ENCODE measurements around the gene IMPDH1. TPM values are rescaled to one million over a fixed set of nuclear protein-coding genes. Genes with fewer than 3 reads are reported as not detected.

IMPDH1 gene
- polyA plus RNA-seq, 2 of the 4 experiments (the other 2 are of a cell fraction) = 55.4 to 65.4 TPM

DNA sequence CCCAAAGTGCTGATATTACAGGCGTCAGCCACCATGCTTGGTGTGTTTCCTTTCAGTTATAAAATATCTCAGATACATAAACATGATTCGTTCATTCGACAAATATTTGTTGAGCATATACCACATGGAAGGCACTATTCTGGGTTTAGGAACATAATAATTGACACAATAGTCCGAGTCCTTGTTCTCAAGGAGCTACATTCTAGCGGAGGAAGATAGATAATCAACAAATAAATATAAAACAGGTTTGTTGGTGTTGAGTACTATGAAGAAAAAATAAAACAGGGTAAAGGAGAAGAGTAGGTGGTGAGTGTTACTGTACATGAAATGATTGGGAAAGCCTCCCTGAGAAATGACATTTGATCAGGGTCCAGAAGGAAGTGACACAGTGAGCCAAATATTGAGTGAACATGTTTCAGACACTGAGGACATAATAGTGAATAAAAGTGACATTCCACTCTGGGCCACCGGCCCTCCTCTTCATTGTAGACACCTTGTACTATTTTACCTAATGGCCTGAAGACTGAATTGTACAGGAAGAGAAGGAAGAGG is 39.0 kb upstream of the IMPDH1 start:
- POLR2A ChIA-PET = no interaction called here
- TF ChIP-seq, protein P1, sequence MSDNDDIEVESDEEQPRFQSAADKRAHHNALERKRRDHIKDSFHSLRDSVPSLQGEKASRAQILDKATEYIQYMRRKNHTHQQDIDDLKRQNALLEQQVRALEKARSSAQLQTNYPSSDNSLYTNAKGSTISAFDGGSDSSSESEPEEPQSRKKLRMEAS (IDR thresholded peaks at IDR 0.05) = no peak
- TF ChIP-seq CEBPB (IDR thresholded peaks at IDR 0.05) (no peak), RFX5 (IDR thresholded peaks at IDR 0.05) (no peak), CBX8 (IDR thresholded peaks at IDR 0.05) (no peak), ZFP36 (IDR thresholded peaks at IDR 0.05; ENCODE audit: borderline replicate concordance, partially characterized antibody) (no peak), JUN (IDR thresholded peaks at IDR 0.05) (no peak), CHD2 (IDR thresholded peaks at IDR 0.05; ENCODE audit: low read length, partially characterized antibody) (no peak)
- DNase-seq (ENCODE audit: low read depth in 1 of 2, low spot score in 1 of 2) (no peak), ATAC-seq (no peak), FAIRE-seq (no peak)
- Histone ChIP-seq H3K9me3 (no peaks in the 10 kb centered on the region), H3K4me3 (no peak overlapping the region), H3K4me1 (peaks cover 10% of the 10 kb centered on the region), H3K27ac (0 out of 6 replicates have a peak overlapping the region, but pooled peaks of 1 of the 2 experiments have one; percentile 12), H3K4me2 (no peak overlapping the region)
- CTCF ChIA-PET = interaction anchor here (1.3 to 2.4 kb wide), 8 partner anchors 11 to 435 kb away, joined by 3 to 9 read pairs (median 5); no protein-coding TSS in a partner anchor
- whole genome bisulfite sequencing (ENCODE audit: missing lambda C conversion rate) = 61% methylated on average over 6 of the region's 6 CpGs

DNA sequence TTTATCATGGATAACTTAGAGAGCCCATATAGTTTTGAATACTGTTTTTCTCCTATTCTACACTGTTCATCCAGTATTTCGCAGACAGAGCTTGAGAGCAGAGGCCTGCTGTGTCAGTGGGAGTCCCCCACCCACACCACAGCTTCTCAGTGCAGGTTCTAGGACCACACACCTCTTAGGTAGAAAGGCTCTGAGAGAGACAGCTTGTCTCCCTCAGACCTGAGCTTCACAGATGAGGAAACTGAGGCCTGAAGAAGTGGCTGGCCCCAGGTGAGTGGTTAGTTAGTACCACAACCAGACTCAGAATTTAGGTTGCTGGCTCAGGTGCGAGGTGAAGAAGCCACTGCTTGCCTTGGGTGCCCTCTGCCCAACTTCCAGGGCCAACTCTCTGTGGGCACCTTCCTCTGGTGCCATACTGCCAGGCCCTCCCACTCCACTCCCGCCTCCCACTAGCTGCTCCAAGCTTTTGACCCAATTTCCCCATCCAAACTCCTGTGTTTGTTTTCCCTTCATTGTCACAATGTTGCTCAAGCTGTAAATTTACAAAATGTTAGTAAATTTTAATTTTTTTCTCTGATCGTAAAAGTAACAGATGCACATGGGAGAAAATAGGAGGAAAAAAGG is 38.3 kb upstream of the IMPDH1 start:
- TF ChIP-seq RCOR1 (IDR thresholded peaks at IDR 0.05; ENCODE audit: low read depth, low read length) = no peak
- TF ChIP-seq JUN (IDR thresholded peaks at IDR 0.05) = no peak
- no peak for TF ChIP-seq ZFP36 (IDR thresholded peaks at IDR 0.05; ENCODE audit: borderline replicate concordance, partially characterized antibody)
- no peak for TF ChIP-seq CHD4 (IDR thresholded peaks at IDR 0.05; ENCODE audit: borderline replicate concordance)
- TF ChIP-seq, protein P2, sequence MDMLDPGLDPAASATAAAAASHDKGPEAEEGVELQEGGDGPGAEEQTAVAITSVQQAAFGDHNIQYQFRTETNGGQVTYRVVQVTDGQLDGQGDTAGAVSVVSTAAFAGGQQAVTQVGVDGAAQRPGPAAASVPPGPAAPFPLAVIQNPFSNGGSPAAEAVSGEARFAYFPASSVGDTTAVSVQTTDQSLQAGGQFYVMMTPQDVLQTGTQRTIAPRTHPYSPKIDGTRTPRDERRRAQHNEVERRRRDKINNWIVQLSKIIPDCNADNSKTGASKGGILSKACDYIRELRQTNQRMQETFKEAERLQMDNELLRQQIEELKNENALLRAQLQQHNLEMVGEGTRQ (IDR thresholded peaks at IDR 0.05) = no peak
- no peak for TF ChIP-seq TP53 (CRISPR knock-in tag; IDR thresholded peaks at IDR 0.05)
- TF ChIP-seq, protein P3, sequence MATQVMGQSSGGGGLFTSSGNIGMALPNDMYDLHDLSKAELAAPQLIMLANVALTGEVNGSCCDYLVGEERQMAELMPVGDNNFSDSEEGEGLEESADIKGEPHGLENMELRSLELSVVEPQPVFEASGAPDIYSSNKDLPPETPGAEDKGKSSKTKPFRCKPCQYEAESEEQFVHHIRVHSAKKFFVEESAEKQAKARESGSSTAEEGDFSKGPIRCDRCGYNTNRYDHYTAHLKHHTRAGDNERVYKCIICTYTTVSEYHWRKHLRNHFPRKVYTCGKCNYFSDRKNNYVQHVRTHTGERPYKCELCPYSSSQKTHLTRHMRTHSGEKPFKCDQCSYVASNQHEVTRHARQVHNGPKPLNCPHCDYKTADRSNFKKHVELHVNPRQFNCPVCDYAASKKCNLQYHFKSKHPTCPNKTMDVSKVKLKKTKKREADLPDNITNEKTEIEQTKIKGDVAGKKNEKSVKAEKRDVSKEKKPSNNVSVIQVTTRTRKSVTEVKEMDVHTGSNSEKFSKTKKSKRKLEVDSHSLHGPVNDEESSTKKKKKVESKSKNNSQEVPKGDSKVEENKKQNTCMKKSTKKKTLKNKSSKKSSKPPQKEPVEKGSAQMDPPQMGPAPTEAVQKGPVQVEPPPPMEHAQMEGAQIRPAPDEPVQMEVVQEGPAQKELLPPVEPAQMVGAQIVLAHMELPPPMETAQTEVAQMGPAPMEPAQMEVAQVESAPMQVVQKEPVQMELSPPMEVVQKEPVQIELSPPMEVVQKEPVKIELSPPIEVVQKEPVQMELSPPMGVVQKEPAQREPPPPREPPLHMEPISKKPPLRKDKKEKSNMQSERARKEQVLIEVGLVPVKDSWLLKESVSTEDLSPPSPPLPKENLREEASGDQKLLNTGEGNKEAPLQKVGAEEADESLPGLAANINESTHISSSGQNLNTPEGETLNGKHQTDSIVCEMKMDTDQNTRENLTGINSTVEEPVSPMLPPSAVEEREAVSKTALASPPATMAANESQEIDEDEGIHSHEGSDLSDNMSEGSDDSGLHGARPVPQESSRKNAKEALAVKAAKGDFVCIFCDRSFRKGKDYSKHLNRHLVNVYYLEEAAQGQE (IDR thresholded peaks at IDR 0.05) = no peak
- TF ChIP-seq POLR2AphosphoS2 (conservative IDR thresholded peaks at IDR 0.05; ENCODE audit: low read length) = no peak
- TF ChIP-seq HOXB5 (CRISPR knock-in tag; IDR thresholded peaks at IDR 0.05) = no peak
- ChIA-PET POLR2A (no interaction called here), CTCF (interaction anchor here (0.8 to 2.4 kb wide), 8 partner anchors 12 to 435 kb away, joined by 3 to 9 read pairs (median 4); no protein-coding TSS in a partner anchor)
- Histone ChIP-seq H3K4me3 (no peak overlapping the region), H3K27ac (peak overlapping the region; percentile 7 to 45; a peak in 2 of 6 replicates), H3K9me3 (no peaks in the 10 kb centered on the region), H3K4me1 (peaks cover 10% of the 10 kb centered on the region), H3K4me2 (no peak overlapping the region)
- DNase-seq (ENCODE audit: low read depth in 1 of 2, low spot score in 1 of 2) = no peak
- FAIRE-seq = no peak
- ATAC-seq = no peak
- 68% methylated on average over 4 of the region's 4 CpGs for WGBS (ENCODE audit: missing lambda C conversion rate)

DNA sequence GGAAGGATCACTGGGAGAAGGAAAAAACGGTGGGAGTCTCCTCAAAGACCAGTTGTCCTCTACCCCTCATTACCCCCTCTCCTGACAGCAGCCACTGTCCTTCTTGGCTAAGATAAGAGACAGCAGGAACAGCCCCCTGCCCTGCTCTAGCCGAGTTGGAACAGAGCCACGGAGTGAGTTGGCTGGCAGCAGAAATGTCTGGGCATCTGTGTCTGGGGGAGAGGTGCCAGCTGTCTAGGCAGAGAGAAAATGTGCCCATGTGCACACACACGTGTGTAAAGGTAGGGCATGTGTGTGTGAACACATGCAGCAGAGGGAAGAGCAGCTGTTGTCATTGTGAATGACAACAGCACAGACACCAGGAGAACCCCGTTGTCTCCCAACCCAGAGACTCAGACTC is 36.5 kb upstream of the IMPDH1 start:
- Histone ChIP-seq H3K4me1 (peaks cover 25% of the 10 kb centered on the region), H3K27ac (peak overlapping the region; percentile 23 to 48; a peak in 5 of 6 replicates), H3K4me2 (no peak overlapping the region), H3K9me3 (no peaks in the 10 kb centered on the region), H3K4me3 (no peak overlapping the region)
- FAIRE-seq (no peak), DNase-seq (ENCODE audit: low read depth in 1 of 2, low spot score in 1 of 2) (no peak), ATAC-seq (peak; percentile 24 to 30; a peak in 3 of 6 replicates)
- POLR2A ChIA-PET = no interaction called here
- no peak for TF ChIP-seq GATA3 (IDR thresholded peaks at IDR 0.05; ENCODE audit: borderline replicate concordance)
- TF ChIP-seq TFCP2L1 (CRISPR knock-in tag; IDR thresholded peaks at IDR 0.05) = no peak
- no peak for TF ChIP-seq FOSB (CRISPR knock-in tag; IDR thresholded peaks at IDR 0.05)
- TF ChIP-seq MYC (IDR thresholded peaks at IDR 0.05; ENCODE audit: borderline replicate concordance, low read length) = no peak
- TF ChIP-seq, protein P4, sequence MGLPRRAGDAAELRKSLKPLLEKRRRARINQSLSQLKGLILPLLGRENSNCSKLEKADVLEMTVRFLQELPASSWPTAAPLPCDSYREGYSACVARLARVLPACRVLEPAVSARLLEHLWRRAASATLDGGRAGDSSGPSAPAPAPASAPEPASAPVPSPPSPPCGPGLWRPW (IDR thresholded peaks at IDR 0.05) = no peak
- TF ChIP-seq, protein P3 (IDR thresholded peaks at IDR 0.05) = no peak
- TF ChIP-seq KDM1A (IDR thresholded peaks at IDR 0.05; ENCODE audit: low read depth) = no peak
- WGBS (ENCODE audit: missing lambda C conversion rate) = 57% methylated on average over 5 of the region's 5 CpGs
- CTCF ChIA-PET = interaction anchor here (1.0 to 1.6 kb wide), 4 partner anchors 13 to 20 kb away, joined by 3 to 8 read pairs (median 4); no protein-coding TSS in a partner anchor
